Stimulated activated CD4-positive, alpha-beta T cell treated with anti-CD3 and anti-CD28 coated beads, Interleukin-15, amount 100 ng/mL, for 24 hours (primary cell): ENCODE data around the gene KIF1A.

Experiments used
- DNase-seq: peaks from one replicate; pipeline ENCODE4 v3.0.0-alpha.2; 2020

KIF1A gene

GRCh38 chr2:240732911-240733622 lies 87.0 kb downstream of the KIF1A start:
- DNase-seq, result no peak

- no peak for DNase-seq
Measured at GRCh38 chr2:240732184-240732583, 87.8 kb downstream of the KIF1A start.

GRCh38 chr2:240731178-240731545 lies 88.9 kb downstream of the KIF1A start:
- DNase-seq, result no peak

- no peak for DNase-seq
Measured at GRCh38 chr2:240730501-240731177, 89.4 kb downstream of the KIF1A start.

DNA sequence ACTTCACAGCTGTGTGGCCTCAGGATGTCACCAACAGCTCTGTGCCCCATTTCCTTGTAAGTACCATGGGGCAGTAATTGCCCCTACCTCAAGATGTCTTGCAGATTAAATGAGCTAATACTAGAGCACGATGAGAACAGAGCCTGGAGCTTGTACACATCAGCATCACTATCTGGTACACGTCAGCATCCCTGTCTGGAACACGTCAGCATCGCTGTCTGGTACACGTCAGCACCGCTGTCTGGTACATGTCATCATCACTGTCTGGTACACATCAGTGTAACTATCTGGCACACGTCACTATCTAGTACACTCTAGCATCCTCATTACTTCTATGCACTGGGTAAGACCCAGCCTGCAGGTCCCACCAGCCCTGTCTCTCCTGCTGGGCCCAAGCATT lies 91.2 kb downstream of the KIF1A start:
- no peak for DNase-seq

GRCh38 chr2:240728361-240728760 lies 91.7 kb downstream of the KIF1A start:
- no peak for DNase-seq

GRCh38 chr2:240727913-240728312 lies 92.1 kb downstream of the KIF1A start:
- DNase-seq, result no peak

DNA sequence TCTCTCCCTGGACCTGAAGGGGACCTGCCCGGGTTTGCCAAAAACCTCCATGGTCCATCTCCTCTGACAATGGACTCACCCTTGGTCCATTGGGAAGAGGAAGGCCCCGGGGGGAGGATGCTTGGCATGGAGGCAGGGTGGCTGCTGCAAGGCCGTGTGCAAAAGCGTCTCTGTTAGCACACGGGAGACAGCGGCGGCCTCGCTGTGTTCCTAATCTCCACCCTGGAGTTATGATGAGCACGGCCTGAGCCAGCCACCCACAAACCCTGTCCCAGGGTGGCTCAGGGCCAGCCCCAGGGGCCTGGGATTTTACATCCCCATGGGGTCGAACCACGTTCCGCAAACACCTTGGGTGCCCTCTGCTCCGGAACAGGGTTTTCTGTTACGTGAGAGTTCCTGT lies 92.6 kb downstream of the KIF1A start:
- no peak for DNase-seq

- DNase-seq, result no peak
Measured at GRCh38 chr2:240726876-240727275, 93.1 kb downstream of the KIF1A start.

DNA sequence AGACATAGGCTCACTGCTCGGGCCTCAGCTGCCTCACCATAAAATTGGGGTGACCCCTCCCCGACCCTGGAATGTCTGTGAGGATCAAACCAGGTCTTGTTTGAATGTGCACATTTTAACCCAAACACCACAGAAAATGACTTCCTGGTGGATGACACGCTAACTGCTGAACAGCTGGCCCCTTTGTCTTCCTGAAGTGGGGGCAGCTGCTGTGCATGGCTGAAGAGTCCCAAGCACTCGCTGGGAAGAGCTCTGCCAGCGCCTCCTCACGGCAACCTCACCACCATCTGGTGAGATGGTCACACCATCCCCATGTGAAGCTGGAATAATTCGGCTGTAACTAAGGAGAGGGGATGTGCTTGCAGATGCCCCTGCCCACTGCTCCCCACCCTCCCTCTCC lies 94.3 kb downstream of the KIF1A start:
- no peak for DNase-seq

DNA sequence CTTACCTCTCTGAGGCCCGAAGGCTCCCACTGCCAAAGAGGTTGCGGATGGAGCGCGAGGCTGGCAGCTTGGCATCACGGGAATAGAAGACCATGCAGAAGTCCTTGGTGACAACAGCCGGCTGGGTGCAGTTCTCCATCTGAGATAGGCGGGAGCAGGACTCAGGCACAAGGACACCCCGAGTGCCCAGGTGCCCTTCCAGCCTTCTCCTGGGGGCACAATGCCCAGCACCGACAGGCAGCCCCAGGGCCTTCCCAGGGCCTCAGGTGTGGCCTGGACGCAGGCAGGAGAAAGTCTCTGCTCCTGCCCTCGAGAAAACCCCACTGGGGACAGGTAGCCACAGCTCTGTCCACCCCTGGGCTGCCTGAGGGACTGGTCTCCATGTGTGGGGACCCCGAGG lies 94.8 kb downstream of the KIF1A start:
- DNase-seq, result no peak

- no peak for DNase-seq
Measured at GRCh38 chr2:240724431-240724830, 95.6 kb downstream of the KIF1A start.

- DNase-seq, result no peak
Measured at GRCh38 chr2:240723851-240724250, 96.2 kb downstream of the KIF1A start.

- DNase-seq, result no peak
Measured at GRCh38 chr2:240722796-240723735, 97.0 kb downstream of the KIF1A start.

DNA sequence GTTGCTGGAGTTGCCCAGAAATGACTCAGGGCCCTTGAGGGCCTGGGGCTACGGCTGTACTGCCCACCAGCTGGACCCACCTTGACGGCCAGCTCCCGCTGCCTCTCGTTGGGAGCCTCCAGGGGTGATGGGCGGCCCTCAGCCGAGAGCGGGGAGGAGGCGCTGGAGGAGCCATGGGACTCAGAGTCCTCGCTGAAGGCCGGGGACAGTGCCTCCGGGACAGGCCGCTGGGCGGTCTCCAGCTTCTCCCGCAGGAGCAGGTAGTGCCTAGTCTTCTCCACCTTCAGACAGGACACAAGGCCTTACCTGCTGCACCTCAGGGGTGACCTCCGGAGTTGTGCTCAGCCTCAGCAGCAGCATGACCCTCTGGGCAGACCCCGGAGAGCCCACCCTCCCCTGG lies 97.6 kb downstream of the KIF1A start:
- DNase-seq, result no peak

- DNase-seq, result no peak
Measured at GRCh38 chr2:240721596-240722180, 98.3 kb downstream of the KIF1A start.

DNA sequence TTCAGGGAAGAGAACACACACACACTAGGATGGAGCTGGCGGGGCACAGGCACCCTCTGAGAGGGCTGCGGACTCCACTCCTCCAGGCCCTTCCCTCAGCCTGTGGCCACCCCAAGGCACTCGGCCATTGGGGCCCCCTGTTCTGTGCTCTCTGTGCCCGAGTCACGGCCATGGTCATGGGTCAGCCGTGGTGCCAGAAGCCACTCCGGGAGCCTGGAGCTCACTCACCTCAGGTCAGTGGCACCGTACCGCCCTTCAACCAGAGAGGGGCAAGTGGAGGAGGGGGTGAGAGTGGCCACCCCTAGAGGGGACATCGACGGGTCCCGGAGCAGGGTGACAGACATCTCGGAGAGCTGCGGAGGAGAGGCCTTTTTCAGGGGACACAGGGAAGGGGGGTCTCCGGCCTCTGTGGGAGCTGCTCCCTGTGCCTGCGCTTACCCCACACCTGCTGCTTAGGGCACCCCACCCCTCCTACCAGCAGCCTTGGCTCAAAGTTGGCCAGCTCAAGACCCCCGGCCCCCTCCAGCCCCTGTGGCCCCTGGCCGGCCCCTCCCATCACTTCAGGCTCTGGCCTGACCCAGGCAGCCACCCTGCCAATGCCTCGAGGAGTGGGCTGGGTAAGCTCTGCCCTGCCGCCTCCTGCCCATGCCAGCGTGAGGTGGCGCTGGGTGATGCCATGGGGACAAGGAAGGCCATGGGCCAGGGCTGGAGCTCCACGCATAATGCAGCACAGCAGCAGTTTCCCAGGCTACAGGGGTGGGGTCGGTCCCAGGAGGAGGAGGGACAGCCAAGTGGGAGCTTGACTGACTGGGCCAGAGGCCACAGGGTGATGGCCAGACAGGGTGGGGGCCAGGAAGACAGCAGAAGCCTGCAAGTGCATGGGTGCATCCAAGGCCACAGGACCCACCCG lies 99.1 kb downstream of the KIF1A start:
- DNase-seq, result no peak

DNA sequence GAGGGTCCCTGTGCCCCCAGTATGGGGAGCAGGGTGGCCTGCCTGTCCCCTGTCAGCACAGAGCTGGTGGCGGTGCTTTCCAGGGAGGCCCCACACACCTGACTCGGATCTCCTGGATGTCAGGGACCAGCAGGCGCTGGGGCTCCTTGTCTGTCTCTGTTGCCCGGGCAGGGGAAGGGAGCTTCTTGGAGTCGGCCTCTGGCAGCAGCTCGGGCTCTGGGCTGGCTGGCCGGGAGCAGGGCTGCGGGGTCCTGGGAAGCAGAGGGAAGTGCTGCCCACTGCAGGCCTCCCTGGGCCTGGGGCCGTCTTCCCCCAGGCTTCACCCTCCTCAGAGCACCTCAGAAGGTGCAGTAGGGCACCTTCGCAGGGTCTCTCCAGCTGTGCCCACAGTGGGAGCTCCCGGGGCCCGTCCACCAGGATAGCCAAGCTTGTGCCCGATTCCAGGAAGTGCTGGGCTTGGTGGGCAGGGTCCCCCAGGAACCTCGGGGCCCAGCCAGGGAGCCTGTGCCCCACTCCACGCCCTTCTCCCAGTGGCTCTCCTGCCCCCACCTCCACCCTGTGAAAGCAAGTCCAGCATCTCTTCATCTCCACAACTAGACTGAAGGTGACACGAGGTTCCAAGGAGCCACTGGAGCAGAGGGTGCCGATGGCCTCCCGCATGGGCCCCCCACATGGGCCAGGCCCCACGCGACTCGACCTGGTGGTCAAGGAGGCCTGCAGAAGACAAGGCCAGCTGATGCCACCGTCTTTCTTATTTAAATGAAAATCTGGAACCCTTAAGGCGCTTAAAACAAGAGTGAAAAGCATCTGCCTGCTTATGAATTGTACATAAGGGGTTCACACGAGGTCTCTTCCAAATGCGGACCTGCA lies 100.1 kb downstream of the KIF1A start:
- DNase-seq, result no peak

DNA sequence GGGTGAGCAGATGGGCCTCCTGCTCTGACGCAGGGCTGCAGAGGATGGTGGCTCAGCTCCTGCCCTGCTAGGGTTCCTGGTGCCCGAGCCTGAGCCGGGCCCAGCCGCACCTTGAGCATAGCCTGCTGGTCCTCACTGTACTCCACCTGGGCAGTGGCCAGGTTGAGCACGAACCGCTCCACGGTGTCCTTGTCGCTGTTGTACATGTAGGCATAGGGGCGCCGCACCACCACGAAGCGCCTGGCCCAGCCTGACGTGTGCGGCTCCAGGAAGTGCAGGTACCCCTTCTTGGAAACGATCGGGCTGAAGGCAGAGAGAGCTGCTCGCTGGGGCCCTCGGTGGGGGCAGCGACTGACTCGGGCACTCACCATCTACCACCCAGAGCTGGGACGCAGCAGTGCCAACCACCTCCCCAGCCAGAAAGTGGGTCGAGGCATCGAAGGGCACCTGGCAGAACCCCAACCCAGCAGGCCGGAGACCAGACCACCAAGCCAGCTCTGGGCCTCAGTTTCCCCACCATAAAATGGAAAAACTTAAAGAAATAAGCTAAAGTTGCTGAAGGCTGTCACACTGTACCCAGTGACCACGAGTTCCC lies 101.0 kb downstream of the KIF1A start:
- no peak for DNase-seq

GRCh38 chr2:240717681-240718581 lies 102.1 kb downstream of the KIF1A start:
- DNase-seq, result no peak
